Activated T-cell treated with anti-CD3 and anti-CD28 coated beads, Interleukin-2, amount 50 U/mL, for 4 hours (primary cell): Measurements from ENCODE around the gene GRID1. TPM values are rescaled to one million over a fixed set of nuclear protein-coding genes. Genes with fewer than 3 reads are reported as not detected.

Source experiments
- ATAC-seq, 2 donors: fragments of 200-7000 bp; cut with Tn5 transposase; one replicate each; pipeline ENCODE4 v1.10.0; 2021
- DNase-seq: peaks from one replicate; pipeline ENCODE4 v3.0.0-alpha.2; 2020
- H3K27me3 Mint-ChIP-seq: one replicate; pipeline ENCODE4 v1.8.0; 2021; ENCODE audit warnings: low read depth, mixed read lengths
- H3K36me3 Mint-ChIP-seq: one replicate; pipeline ENCODE4 v1.8.0; 2022; ENCODE audit warnings: mixed read lengths; ENCODE audit not compliant: insufficient read depth
- H3K4me1 Mint-ChIP-seq: one replicate; pipeline ENCODE4 v1.8.0; 2021; ENCODE audit warnings: low read depth, mixed read lengths
- H3K4me3 Mint-ChIP-seq: one replicate; pipeline ENCODE4 v1.8.0; 2021; ENCODE audit warnings: mild to moderate bottlenecking, moderate library complexity, mixed read lengths
- H3K9me3 Mint-ChIP-seq: one replicate; pipeline ENCODE4 v1.8.0; 2021; ENCODE audit warnings: mixed read lengths
- total RNA-seq, 3 donors: library from RNA; stranded (reverse); gene quantifications; one replicate each; pipeline ENCODE4 v1.2.1, GENCODE V29; 2021

The GRID1 gene
- not detected for total RNA-seq

DNA sequence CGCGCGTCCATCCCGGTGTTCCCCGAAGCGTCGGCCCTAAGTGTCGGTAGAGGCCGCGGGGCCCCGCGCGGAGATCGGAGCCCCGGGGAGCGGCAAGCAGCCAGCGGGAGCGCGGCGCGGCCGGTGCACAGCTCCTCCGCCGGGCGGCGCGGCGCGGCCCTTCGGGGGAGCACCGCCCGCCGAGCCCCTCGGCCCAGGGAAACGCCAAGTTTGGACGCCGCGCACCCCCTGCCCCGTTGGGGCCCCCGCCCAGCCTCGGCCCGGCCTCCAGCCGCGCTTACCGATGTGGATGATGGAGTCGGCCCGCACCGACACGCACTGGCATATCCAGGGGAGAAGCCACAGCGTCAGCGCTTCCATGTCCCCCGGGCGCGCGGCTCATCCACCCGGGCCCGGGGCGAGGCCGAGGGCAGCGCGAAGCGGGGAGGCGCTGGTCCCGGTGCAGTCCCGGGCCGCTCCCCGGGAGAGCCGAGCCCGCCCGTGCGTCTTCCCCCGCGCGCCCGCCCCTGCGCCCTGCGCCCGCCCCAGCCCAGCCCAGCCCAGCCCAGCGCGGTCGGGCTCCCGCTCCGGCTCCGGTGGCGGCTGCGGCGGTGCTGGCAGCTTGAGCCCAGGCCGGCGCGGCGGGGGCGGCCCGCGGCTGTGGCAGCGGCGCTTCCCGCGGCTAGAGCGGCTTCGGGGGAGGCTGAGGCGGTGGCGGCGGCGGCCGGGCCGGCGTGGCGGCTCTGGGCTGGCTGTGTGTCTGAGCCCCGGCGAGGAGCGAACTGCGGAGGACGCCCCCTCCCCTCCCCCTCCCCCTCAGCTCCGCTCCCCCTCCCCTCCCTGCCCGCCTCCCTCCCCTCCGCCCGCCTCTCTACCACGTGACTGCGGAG, at the start of gene GRID1:
GRID1 (minus strand) TSS at position 763 of the 869 bp plus-strand sequence.
- H3K36me3 Mint-ChIP-seq: peaks cover 2% of the 10 kb centered on the region
- H3K9me3 Mint-ChIP-seq: no peaks in the 10 kb centered on the region
- ATAC-seq (peak; percentile 32 to 41), DNase-seq (no peak)
- H3K27me3 Mint-ChIP-seq: peaks cover 68% of the 10 kb centered on the region
- peak within 1 kb of the TSS; percentile 72 for H3K4me3 Mint-ChIP-seq
- peaks cover 12% of the 10 kb centered on the region for H3K4me1 Mint-ChIP-seq

DNA sequence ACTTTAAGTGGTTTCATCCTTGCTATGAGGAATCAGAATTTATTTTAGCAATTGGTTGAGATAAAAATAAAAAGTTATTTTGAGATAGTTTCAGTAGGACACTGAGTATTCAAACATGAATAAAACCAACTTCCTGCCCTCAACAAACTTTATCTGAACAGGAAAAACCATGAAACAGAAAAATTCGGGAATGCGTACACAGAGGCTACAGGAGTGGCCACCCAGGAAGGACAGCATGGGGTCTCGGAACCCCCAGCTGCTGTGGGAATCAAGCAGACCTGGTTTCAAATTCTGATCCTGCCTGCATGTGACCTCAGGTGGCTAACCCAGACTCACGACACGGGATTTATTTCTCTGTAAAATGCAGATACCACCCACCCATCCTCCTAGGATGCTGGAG, 49.0 kb upstream of the GRID1 start:
- H3K4me3 Mint-ChIP-seq: no peak overlapping the region
- ATAC-seq: no peak
- H3K4me1 Mint-ChIP-seq: peaks cover 48% of the 10 kb centered on the region
- H3K36me3 Mint-ChIP-seq: no peaks in the 10 kb centered on the region
- no peak for DNase-seq
- peaks cover 6% of the 10 kb centered on the region for H3K9me3 Mint-ChIP-seq
- H3K27me3 Mint-ChIP-seq: no peaks in the 10 kb centered on the region

- Mint-ChIP-seq H3K36me3 (no peaks in the 10 kb centered on the region), H3K27me3 (no peaks in the 10 kb centered on the region), H3K4me3 (no peak overlapping the region), H3K4me1 (peaks cover 52% of the 10 kb centered on the region), H3K9me3 (peaks cover 6% of the 10 kb centered on the region)
- DNase-seq: no peak
- ATAC-seq: no peak
Measured at GRCh38 chr10:86415116-86415515, 48.5 kb upstream of the GRID1 start.

GRCh38 chr10:86413046-86413728, 46.6 kb upstream of the GRID1 start:
- Mint-ChIP-seq H3K27me3 (no peaks in the 10 kb centered on the region), H3K36me3 (no peaks in the 10 kb centered on the region), H3K9me3 (peaks cover 6% of the 10 kb centered on the region), H3K4me3 (peak overlapping the region; percentile 40), H3K4me1 (peaks cover 50% of the 10 kb centered on the region)
- ATAC-seq: peak; percentile 60 to 68
- no peak for DNase-seq

DNA sequence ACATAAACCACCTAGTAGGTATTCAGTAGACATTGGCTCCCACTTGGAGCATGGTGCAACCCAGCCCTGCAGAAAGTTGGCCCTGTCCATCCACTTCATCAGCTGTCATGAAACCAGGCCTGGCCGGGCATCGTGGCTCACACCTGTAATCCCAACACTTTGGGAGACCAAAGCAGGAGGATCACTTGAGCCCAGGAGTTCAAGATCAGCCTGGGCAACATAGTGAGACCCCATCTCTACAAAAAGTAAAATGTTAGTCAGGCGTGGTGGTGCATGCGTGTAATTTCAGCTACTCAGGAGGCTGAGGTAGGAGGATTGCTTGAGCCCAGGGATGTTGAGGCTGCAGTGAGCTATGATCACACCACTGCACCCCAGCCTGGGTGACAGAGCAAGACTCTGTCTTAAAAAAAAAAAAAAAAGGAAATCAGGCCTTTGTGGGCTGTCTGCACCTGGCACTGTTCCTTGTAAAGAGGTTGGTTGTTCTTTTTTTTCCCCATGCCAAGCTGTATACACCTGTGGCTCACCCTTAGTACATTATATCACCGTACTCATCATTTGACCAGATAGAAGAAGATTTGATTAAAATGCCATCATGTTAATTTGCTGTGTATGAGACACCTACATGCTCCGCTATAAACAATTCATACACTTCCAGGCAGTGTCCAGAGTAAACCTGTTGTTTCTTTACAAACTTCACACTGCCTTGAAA, 45.4 kb upstream of the GRID1 start:
- Mint-ChIP-seq H3K4me1 (peaks cover 50% of the 10 kb centered on the region), H3K27me3 (no peaks in the 10 kb centered on the region), H3K36me3 (no peaks in the 10 kb centered on the region), H3K4me3 (peak overlapping the region; percentile 69), H3K9me3 (peaks cover 6% of the 10 kb centered on the region)
- ATAC-seq: no peak
- DNase-seq: no peak

DNA sequence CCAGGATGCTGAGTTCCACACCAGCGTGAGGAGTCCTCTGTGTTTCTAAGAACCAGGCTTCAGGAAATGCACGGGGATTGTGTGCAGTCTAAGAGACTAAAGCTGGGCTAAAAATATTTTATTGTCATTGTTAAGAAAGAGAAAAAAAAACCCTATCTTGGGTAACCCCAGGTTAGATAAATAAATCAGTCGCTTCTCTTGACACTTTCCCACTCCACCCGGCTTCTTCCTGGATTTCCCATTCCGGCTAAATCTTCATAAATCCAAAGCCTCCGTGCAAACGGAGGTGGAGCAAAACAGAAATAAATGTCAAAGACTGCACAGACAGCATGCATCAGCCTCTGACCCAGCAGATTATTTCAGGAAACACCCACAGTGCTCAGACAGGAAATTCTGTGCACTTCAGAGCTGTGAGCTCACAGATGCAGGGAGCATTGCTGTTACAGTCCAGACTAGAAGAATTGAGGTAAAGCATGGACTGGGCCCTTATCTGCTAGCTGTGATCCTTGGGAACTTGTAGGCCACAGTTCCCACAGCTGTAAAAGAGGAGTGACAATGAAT, 44.8 kb upstream of the GRID1 start:
- H3K27me3 Mint-ChIP-seq: no peaks in the 10 kb centered on the region
- DNase-seq (peak; percentile 24), ATAC-seq (peak; percentile 76 to 81)
- H3K36me3 Mint-ChIP-seq: no peaks in the 10 kb centered on the region
- H3K4me3 Mint-ChIP-seq: peak overlapping the region; percentile 69
- peaks cover 50% of the 10 kb centered on the region for H3K4me1 Mint-ChIP-seq
- H3K9me3 Mint-ChIP-seq: peaks cover 6% of the 10 kb centered on the region

DNA sequence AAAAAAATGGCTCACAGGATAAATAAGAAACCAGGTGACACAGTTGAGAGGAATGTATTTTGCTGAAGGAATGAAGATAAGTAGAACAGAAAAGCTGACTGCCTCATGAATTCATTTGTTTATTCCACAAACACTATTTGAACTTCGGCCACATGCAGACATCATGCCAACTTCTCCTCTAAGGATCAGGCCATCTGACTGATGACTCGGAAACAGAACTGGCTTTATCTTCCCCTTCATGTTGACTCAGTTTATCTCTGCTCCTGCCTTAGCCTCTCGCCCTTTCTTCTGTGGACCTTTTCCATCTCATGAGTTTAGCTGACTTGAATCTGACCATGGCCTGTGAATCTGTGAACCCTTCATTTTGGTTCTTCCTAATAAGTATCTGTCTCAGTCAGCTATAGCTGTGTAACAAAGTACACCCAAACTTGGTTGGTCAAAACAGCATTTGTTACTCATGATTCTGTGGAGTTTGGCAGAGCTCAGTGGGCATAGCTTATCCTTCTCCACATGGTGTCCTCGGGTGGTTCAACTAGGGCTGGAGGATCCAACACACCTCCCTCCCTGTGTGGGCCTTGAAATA, 44.0 kb upstream of the GRID1 start:
- Mint-ChIP-seq H3K4me1 (peaks cover 48% of the 10 kb centered on the region), H3K9me3 (peaks cover 6% of the 10 kb centered on the region), H3K36me3 (no peaks in the 10 kb centered on the region), H3K4me3 (no peak overlapping the region), H3K27me3 (no peaks in the 10 kb centered on the region)
- ATAC-seq: no peak
- no peak for DNase-seq

- ATAC-seq: no peak
Measured at GRCh38 chr10:86409183-86409582, 42.6 kb upstream of the GRID1 start.

GRCh38 chr10:86403183-86403797, 36.7 kb upstream of the GRID1 start:
- DNase-seq: no peak
- no peak for ATAC-seq
- H3K4me1 Mint-ChIP-seq: peaks cover 16% of the 10 kb centered on the region
- no peaks in the 10 kb centered on the region for H3K9me3 Mint-ChIP-seq
- no peak overlapping the region for H3K4me3 Mint-ChIP-seq
- no peaks in the 10 kb centered on the region for H3K27me3 Mint-ChIP-seq
- H3K36me3 Mint-ChIP-seq: no peaks in the 10 kb centered on the region

More at GRCh38 chr10:86409183-86409582, 42.6 kb upstream of the GRID1 start:
- no peak overlapping the region for H3K4me3 Mint-ChIP-seq
- peaks cover 6% of the 10 kb centered on the region for H3K9me3 Mint-ChIP-seq
- no peak for DNase-seq
- peaks cover 40% of the 10 kb centered on the region for H3K4me1 Mint-ChIP-seq
- H3K36me3 Mint-ChIP-seq: no peaks in the 10 kb centered on the region
- no peaks in the 10 kb centered on the region for H3K27me3 Mint-ChIP-seq

- DNase-seq (no peak), ATAC-seq (no peak)
- peaks cover 16% of the 10 kb centered on the region for H3K4me1 Mint-ChIP-seq
- no peaks in the 10 kb centered on the region for H3K9me3 Mint-ChIP-seq
- H3K27me3 Mint-ChIP-seq: no peaks in the 10 kb centered on the region
- H3K36me3 Mint-ChIP-seq: no peaks in the 10 kb centered on the region
- H3K4me3 Mint-ChIP-seq: peak overlapping the region; percentile 87
Measured at GRCh38 chr10:86402283-86402941, 35.8 kb upstream of the GRID1 start.

- H3K36me3 Mint-ChIP-seq: no peaks in the 10 kb centered on the region
- peak overlapping the region; percentile 87 for H3K4me3 Mint-ChIP-seq
- DNase-seq (peak; percentile 48), ATAC-seq (no peak)
- H3K9me3 Mint-ChIP-seq: no peaks in the 10 kb centered on the region
- no peaks in the 10 kb centered on the region for H3K27me3 Mint-ChIP-seq
- H3K4me1 Mint-ChIP-seq: peaks cover 16% of the 10 kb centered on the region
Measured at GRCh38 chr10:86401588-86402282, 35.1 kb upstream of the GRID1 start.

GRCh38 chr10:86400705-86401587, 34.4 kb upstream of the GRID1 start:
- H3K4me1 Mint-ChIP-seq: peaks cover 16% of the 10 kb centered on the region
- H3K4me3 Mint-ChIP-seq: peak overlapping the region; percentile 87
- DNase-seq: peak; percentile 79
- no peaks in the 10 kb centered on the region for H3K36me3 Mint-ChIP-seq
- H3K27me3 Mint-ChIP-seq: no peaks in the 10 kb centered on the region
- peak; percentile 75 to 77 for ATAC-seq
- H3K9me3 Mint-ChIP-seq: no peaks in the 10 kb centered on the region
